ENCODE measurements around the gene EIF6. TPM values are rescaled to one million over a fixed set of nuclear protein-coding genes. Genes with fewer than 3 reads are reported as not detected.

EIF6 gene
- total and polyA plus RNA-seq, 2 of the 8 experiments (the other 6 are each of a cell fraction or from before 2014, with no cell fraction given) = 184 to 319 TPM

GRCh38 chr20:35311822-35312221, 27.2 kb upstream of the EIF6 start:
- Histone ChIP-seq H3K4me2 (ENCODE audit: insufficient read depth in 1 of 2, low read depth in 2 of 2, low read length in 2 of 2) (no peak overlapping the region), H3K9me3 (ENCODE audit: insufficient read depth in 2 of 2, low read depth in 1 of 2, low read length in 1 of 2) (no peaks in the 10 kb centered on the region), H3K27ac (ENCODE audit: low read depth, low read length) (no peak overlapping the region), H3K14ac (ENCODE audit: insufficient read length) (no peak overlapping the region), H2BK15ac (ENCODE audit: low read length) (no peak overlapping the region), H4K5ac (ENCODE audit: insufficient read length, low read depth, low read length) (no peak overlapping the region), H3K23ac (ENCODE audit: insufficient read length) (no peak overlapping the region), H3K79me2 (ENCODE audit: control insufficient read depth in 1 of 2, insufficient read depth in 2 of 2, low read length in 2 of 2) (no peaks in the 10 kb centered on the region), H4K20me1 (replicated peaks in 1 of 2; ENCODE audit: control insufficient read depth in 1 of 2, insufficient read depth in 2 of 2, low read length in 2 of 2) (no peaks in the 10 kb centered on the region), H2BK12ac (ENCODE audit: low read depth, low read length) (no peak overlapping the region), H2BK20ac (ENCODE audit: low read length) (no peak overlapping the region), H2BK5ac (ENCODE audit: low read depth, low read length) (no peak overlapping the region), H3K36me3 (ENCODE audit: control insufficient read depth in 2 of 4, insufficient read depth in 4 of 4, low read length in 3 of 4) (peaks cover 0 to 4% (median 0%) of the 10 kb centered on the region in 4 experiments; a peak in 1 of 8 replicates), H2AK5ac (ENCODE audit: low read depth, low read length) (no peak overlapping the region), H2BK120ac (replicated peaks; ENCODE audit: low read depth, low read length) (no peak overlapping the region), H3K79me1 (ENCODE audit: low read depth, low read length) (no peaks in the 10 kb centered on the region; the same call in 1 of the 2 replicates), H3K27me3 (replicated peaks in 1 of 4; ENCODE audit: control insufficient read depth in 3 of 4, extremely low read depth in 1 of 4, insufficient read depth in 3 of 4, low read length in 3 of 4) (no peaks in the 10 kb centered on the region), H3K4ac (replicated peaks; ENCODE audit: insufficient read length, low read depth, low read length) (no peak overlapping the region), H3K18ac (ENCODE audit: extremely low read depth, low read length) (no peak overlapping the region), H4K91ac (replicated peaks; ENCODE audit: insufficient read length, low read length) (no peak overlapping the region), H2AFZ (ENCODE audit: low read length) (no peak overlapping the region), H3K23me2 (ENCODE audit: low read depth, low read length) (no peaks in the 10 kb centered on the region), H3K4me1 (replicated peaks in 1 of 4; ENCODE audit: control insufficient read depth in 3 of 4, insufficient read depth in 4 of 4, low read length in 3 of 4) (peaks cover 0 to 8% (median 6%) of the 10 kb centered on the region in 4 experiments; a peak in 4 of 7 replicates), H3K56ac (replicated peaks; ENCODE audit: insufficient read length, low read depth, low read length) (no peak overlapping the region), H3K9ac (replicated peaks in 1 of 4; ENCODE audit: extremely low read depth in 1 of 4, low read depth in 3 of 4, low read length in 3 of 4) (no peak overlapping the region), H3K4me3 (ENCODE audit: extremely low read depth in 1 of 4, insufficient read depth in 2 of 4, low read depth in 3 of 4, low read length in 4 of 4) (no peak overlapping the region), H4K8ac (ENCODE audit: extremely low read depth, insufficient read depth, low read length) (no peak overlapping the region)
- no peak for FAIRE-seq
- no peak for DNase-seq (ENCODE audit: low read depth in 1 of 2, low spot score in 2 of 2)
- ChIA-PET CTCF (ENCODE audit: partially characterized antibody) (interaction anchor here (1.1 to 1.7 kb wide), 2 partner anchors 10 to 21 kb away, joined by 3 to 5 read pairs; no protein-coding TSS in a partner anchor), POLR2A (ENCODE audit: partially characterized antibody) (interaction anchor here (1.0 to 1.1 kb wide), 2 partner anchors 8 to 30 kb away, joined by 3 to 4 read pairs; no protein-coding TSS in a partner anchor)
- 86% methylated on average over 5 of the region's 5 CpGs; no CpG with 5 or more reads in 1 of the 2 experiments for WGBS, 2 experiments (ENCODE audit: extremely low coverage in 1 of 2, insufficient coverage in 1 of 2, insufficient read length in 1 of 2, insufficient replicate concordance in 2 of 2, low coverage in 1 of 2, low lambda C conversion rate in 2 of 2, missing lambda C conversion rate in 1 of 2)
- TF ChIP-seq SIX5 (IDR thresholded peaks at IDR 0.05; ENCODE audit: low read depth, low read length) (no peak), GTF2F1 (IDR thresholded peaks at IDR 0.05; ENCODE audit: borderline replicate concordance, low read depth, low read length) (no peak), TBP (IDR thresholded peaks at IDR 0.05; ENCODE audit: low read depth, low read length) (no peak), FOSL1 (IDR thresholded peaks at IDR 0.05; ENCODE audit: insufficient read depth, low read depth, low read length) (no peak), GABPA (IDR thresholded peaks at IDR 0.05; ENCODE audit: borderline replicate concordance, insufficient read depth, low read length) (no peak), YY1 (IDR thresholded peaks at IDR 0.05; ENCODE audit: low read depth, low read length) (no peak), POLR2AphosphoS5 (IDR thresholded peaks at IDR 0.05; ENCODE audit: low read depth, low read length) (no peak), ATF2 (IDR thresholded peaks at IDR 0.05; ENCODE audit: low read length) (no peak), NRF1 (IDR thresholded peaks at IDR 0.05; ENCODE audit: low read depth, low read length) (no peak), CTCF (IDR thresholded peaks at IDR 0.05; ENCODE audit: control extremely low read depth in 1 of 3, insufficient read depth in 1 of 3, low read depth in 1 of 3, low read length in 3 of 3) (no peak)

All from H1 (cell line).